Measurements from ENCODE around the gene EPS8.

EPS8 gene

GRCh38 chr12:15591811-15592210 lies 197.4 kb downstream of the EPS8 start:
- CTCF ChIA-PET = interaction anchor here (1.3 to 11.1 kb wide), 5 partner anchors 196 to 284 kb away, joined by 3 to 208 read pairs (median 8); no protein-coding TSS in a partner anchor
- POLR2A ChIA-PET = no interaction called here

GRCh38 chr12:15590180-15590826 lies 198.9 kb downstream of the EPS8 start:
- DNase-seq (ENCODE audit: extremely low spot score) = peak; percentile 78
- TF ChIP-seq CTCF (IDR thresholded peaks at IDR 0.05; ENCODE audit: control extremely low read depth, extremely low read depth, low read depth, missing control alignments) = peak; percentile 80
- ChIA-PET POLR2A (no interaction called here), CTCF (interaction anchor here (0.6 to 11.1 kb wide), 44 partner anchors 8 to 363 kb away, joined by 3 to 208 read pairs (median 4); partner anchors contain the start of genes DERA and EPS8)

More at GRCh38 chr12:15591811-15592210, 197.4 kb downstream of the EPS8 start:
- TF ChIP-seq CTCF (IDR thresholded peaks at IDR 0.05; ENCODE audit: control extremely low read depth, extremely low read depth, low read depth, missing control alignments) = no peak
- no peak for DNase-seq (ENCODE audit: extremely low spot score)

- no peak for TF ChIP-seq CTCF (IDR thresholded peaks at IDR 0.05; ENCODE audit: control extremely low read depth, extremely low read depth, low read depth, missing control alignments)
- DNase-seq (ENCODE audit: extremely low spot score) = no peak
- ChIA-PET CTCF (interaction anchor here (0.6 to 11.1 kb wide), 42 partner anchors 9 to 362 kb away, joined by 3 to 328 read pairs (median 5); partner anchors contain the start of genes DERA and EPS8), POLR2A (no interaction called here)
Measured at GRCh38 chr12:15589328-15590032, 199.7 kb downstream of the EPS8 start.

GRCh38 chr12:15584366-15585041 lies 204.7 kb downstream of the EPS8 start:
- ChIA-PET POLR2A (no interaction called here), CTCF (interaction anchor here (0.7 to 11.1 kb wide), 44 partner anchors 9 to 1370 kb away, joined by 3 to 328 read pairs (median 4); partner anchors contain the start of gene DERA)
- peak; percentile 21 for DNase-seq (ENCODE audit: extremely low spot score)
- peak; percentile 55 for TF ChIP-seq CTCF (IDR thresholded peaks at IDR 0.05; ENCODE audit: control extremely low read depth, extremely low read depth, low read depth, missing control alignments)

GRCh38 chr12:15583804-15584203 lies 205.4 kb downstream of the EPS8 start:
- DNase-seq (ENCODE audit: extremely low spot score) = no peak
- no peak for TF ChIP-seq CTCF (IDR thresholded peaks at IDR 0.05; ENCODE audit: control extremely low read depth, extremely low read depth, low read depth, missing control alignments)
- CTCF ChIA-PET = interaction anchor here (0.7 to 11.1 kb wide), 22 partner anchors 9 to 328 kb away, joined by 3 to 328 read pairs (median 9); partner anchors contain the start of gene DERA
- POLR2A ChIA-PET = no interaction called here

- no peak for DNase-seq (ENCODE audit: extremely low spot score)
- CTCF ChIA-PET = interaction anchor here (1.8 to 4.2 kb wide), 2 partner anchors 9 to 48 kb away, joined by 4 to 31 read pairs; no protein-coding TSS in a partner anchor
- POLR2A ChIA-PET = no interaction called here
- no peak for TF ChIP-seq CTCF (IDR thresholded peaks at IDR 0.05; ENCODE audit: control extremely low read depth, extremely low read depth, low read depth, missing control alignments)
Measured at GRCh38 chr12:15581006-15581405, 208.2 kb downstream of the EPS8 start.
